NCI-H146 treated with DMSO at 0.1 percent for 48 hours (cell line): ENCODE data around the gene TEX19.
"Not testable (repeated sequence)": the region's sequence is repeated elsewhere in the genome, so short reads cannot be mapped to it uniquely, and the experiment has no call there.

Experiments used
- DNase-seq: peaks from one replicate; lab custom pipeline; 2025; ENCODE audit not compliant: unreplicated experiment; lab: John Stamatoyannopoulos, UW

Gene TEX19

DNA sequence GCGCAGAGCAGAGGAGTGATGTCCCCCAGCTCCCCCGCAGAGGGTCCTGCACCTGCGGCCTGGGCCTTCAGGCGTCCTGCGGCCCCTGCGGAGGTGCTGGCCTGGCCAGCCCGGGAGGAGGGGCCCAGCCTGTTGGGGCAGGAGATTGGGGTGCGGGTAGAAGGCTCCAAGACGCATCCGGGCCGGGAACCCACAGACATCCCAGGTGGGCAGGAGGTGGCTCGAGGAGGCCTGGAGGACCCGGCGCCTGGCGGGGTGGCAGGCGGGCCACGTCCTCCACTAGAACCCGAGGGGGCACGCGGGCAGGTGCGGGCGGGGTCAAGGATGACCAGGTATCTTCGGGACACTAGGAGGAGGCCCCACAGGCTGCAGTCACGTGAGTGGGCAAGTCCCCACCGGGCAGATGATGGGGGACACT is 24.8 kb upstream of the TEX19 start:
- DNase-seq: no peak

DNA sequence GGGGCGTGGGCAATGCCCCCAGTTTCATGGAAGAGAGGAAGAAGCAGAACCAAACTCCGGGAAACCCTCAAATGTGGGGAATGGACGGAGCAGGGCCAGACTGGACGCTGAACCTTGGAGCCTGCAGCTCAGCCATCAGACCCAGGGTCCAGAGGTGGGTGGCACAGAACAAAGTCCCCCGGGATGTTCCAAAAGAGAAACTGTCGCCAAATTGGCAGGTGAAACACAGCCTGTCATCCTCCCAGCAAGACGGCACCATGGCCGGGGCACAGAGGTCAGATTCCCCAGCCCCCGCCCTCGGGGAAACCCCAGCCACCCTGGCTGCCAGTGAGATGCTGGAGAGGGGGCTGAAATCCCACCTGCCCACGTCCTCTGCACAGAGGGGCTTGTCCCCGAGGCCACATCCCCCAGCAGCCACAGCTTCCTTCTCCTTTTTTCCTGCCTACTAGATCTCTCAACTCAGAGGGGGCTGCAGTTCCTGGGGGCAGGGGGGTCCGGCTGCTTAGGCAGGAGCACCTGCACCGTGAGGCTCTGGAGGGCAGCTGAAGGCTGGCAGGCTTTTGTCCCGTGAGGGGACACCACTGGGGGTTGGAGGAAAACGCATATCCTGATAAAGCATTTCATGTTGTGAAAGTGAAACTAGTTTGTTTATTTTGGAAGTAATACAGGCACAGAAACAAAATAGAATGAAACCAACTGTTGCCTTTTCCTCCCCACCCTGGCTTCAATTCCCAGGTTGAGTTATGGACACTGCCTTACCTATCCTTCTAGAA is 24.2 kb upstream of the TEX19 start:
- no peak for DNase-seq

DNA sequence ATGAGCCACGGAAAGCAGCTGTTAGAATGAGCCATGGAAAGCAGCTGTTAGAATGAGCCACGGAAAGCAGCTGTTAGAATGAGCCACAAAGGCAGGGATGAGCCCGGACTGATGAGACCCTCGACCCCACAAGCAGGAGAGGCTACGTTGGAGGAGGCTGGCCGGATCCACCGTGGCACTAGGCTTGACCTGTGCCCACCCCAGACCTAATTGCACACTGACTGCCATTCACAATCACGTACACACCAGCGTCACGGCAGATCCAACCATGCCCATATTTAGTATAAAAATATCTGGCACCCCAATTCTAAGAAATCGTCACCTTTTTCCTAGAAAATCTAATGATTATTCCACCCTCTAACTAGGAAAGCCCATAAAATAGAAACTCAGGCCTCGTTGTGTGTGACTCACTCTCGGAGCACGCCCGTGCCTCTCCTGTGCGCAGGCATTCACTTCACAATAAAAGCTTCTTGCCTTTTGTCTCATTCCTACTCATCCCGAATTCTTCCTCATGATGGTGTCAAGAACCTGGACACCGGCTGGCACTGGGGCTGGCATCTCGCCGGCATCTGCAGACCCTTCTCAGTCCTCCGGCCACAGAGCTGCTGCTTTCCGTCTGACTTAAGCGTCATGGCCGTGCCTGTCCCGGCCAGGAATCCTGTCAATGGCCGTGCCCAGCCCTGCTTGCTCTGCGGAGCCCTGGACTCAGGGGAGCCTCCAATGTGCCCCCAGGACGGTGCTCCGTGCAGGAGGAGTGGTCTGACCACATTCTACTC is 20.0 kb upstream of the TEX19 start:
- no peak for DNase-seq

DNA sequence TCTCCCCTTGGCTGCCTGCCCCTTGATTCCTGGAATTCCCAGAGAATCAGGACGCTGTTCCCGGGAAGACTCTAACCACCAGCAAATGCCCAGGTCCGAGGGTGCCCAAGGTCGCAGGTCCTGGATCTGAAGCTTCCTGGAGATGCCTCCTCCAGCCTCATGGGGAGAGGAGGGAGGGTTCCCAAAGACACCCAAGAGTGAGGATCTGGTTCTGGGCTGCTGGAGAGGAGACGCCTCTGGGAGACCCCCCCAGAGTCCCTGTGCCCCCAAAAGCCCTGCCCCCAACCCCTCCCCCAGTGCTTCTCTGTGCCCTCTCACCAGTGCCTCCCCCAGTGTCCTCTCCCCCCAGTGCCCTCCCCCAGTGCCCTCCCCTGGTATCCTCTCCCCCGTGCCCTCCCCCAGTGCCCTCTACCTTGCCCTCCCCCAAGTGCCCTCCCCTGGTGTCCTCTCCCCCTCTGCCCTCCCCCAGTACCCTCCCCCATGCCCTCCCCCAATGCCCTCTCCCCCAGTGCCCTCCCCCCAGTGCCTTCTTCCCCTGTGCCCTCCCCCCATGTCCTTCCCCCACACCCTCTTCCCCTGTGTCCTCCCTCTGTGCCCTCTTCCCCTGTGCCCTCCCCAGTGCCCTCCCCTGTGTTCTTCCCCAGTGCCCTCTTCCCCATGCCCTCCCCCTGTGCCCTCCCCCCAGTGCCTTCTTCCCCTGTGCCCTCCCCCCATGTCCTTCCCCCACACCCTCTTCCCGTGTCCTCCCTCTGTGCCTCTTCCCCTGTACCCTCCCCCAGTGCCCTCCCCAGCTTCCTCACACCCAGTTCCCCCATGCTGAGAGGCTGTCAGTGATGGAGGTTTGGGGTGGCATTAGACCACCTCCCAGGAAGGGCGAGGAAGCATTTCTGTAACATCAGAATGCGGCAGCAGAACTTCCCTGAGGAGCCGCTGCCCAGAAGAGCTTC is 19.1 kb upstream of the TEX19 start:
- DNase-seq: no peak

DNA sequence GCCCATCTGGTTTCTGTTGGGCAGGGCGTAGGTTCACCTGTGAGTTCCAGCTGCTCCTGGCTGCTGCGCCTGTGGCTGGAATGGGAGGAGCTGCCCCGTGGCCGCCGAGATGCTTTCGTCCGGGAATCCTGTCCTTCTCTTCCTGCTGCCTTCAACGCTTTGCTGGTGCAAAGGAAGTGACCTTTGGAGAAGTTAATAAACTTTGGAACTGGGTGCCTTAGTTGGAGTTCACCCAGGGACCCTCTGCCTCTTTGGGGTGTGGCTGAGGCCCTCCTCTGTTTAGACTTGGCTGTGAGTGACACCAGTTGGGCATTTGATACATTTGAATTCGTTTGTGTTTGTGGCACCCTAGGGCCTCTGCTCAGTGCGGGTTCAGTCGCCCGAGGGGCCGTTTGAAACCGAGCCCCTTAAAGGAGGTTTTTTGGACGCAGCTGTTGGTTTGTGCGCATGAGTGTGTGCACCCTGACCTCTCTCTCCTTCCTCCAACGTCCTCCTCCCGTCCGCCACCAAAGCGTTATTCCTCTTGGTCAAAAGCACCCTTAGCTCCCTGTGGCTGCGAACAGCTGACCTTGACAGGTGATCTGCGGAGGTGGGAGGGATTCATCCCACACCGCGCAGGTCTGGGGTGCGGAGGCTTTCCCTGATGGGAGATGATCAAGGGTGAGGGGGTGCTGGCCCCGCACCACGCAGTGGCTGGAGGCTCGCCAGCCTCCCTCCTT is 16.5 kb upstream of the TEX19 start:
- no peak for DNase-seq

DNA sequence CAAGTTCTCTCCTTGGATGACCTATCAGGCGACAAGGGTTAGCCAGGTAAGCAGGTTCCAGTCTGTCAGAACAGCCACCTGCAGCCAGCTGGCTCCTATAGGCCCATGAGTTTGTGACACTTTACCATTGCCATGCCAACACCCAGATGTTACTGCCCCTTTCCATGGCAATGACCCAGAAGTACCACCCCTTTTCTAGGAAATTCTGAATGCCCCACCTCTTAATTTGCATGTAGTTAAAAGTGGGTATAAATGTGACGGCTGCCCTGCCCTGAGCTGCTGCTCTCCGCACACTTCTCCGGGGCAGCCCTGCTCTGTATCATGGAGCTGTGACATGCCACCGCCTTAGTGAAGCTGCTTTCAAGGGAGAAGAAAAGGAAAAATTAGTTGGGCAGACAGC is 15.5 kb upstream of the TEX19 start:
- DNase-seq: no peak

DNA sequence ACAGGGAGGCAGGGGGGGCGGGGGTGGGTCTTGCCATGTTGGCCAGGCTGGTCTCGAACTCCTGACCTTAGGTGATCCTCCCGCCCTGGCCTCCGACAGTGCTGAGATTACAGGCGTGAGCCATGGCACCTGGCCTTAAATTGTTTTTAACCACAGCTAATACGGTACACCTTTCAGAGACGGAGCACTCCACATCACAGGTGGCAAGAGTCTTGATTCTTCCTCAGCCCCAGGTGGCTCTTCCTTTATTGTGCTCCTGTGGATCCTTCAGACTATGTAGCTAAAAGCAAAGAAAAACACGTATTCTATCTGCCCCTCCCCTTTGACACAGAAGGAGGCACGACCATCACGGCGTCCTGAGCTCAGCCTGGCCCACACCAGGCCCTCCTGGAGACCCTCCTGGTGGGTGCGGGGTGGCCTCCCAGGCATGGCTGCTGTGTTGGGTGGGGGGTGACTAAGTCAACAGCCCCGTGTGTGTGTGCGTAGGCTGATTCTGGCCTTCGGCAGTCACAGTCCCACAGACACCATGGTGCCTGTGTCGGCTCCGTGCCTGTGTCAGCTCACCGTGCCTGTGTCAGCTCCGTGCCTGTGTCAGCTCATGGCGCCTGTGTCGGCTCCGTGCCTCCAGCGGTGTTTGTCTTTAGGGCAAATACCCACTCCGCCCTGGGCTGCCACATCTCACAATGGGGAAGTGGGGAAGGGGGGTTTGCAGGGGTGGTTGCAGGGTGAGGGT is 14.7 kb upstream of the TEX19 start:
- DNase-seq: no peak

DNA sequence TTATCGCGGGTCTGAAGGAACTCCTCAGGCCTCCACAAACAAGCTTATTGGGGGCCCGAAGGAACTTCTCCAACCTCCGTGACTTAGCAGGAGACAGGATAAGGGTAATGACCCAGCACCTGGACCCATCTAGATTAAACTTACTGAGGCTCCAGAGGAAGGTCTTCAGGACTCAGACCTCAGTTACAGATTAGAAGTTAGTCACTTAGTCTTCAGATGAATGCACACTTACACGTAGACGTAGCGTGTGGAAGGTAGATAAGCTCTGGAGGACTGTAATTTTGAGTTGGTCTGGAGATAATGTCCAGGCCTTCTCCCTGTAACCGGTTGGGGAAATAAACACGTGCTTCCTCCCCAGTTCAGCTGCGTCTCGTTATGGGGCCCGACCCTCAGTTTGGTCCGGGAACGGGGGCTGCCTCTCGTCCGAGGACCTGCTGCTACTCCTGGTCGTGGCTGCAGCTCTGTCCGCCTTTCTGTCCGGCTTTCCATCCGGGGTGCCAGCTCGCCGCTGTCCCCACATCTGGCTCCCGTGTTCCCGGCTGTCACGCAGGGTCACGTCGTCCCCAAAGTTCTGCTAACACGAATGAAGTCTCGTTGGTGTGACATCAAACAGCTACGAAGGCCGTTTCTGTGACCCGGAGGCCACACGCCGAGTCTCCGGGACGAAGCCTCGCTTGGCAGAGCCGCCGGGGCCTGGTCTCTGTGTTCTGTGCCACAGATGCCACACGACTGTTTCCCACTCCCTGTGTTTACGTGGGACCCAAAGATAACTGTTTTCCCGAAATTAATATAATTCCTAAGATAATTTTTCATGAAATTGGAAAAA is 13.7 kb upstream of the TEX19 start:
- no peak for DNase-seq

DNA sequence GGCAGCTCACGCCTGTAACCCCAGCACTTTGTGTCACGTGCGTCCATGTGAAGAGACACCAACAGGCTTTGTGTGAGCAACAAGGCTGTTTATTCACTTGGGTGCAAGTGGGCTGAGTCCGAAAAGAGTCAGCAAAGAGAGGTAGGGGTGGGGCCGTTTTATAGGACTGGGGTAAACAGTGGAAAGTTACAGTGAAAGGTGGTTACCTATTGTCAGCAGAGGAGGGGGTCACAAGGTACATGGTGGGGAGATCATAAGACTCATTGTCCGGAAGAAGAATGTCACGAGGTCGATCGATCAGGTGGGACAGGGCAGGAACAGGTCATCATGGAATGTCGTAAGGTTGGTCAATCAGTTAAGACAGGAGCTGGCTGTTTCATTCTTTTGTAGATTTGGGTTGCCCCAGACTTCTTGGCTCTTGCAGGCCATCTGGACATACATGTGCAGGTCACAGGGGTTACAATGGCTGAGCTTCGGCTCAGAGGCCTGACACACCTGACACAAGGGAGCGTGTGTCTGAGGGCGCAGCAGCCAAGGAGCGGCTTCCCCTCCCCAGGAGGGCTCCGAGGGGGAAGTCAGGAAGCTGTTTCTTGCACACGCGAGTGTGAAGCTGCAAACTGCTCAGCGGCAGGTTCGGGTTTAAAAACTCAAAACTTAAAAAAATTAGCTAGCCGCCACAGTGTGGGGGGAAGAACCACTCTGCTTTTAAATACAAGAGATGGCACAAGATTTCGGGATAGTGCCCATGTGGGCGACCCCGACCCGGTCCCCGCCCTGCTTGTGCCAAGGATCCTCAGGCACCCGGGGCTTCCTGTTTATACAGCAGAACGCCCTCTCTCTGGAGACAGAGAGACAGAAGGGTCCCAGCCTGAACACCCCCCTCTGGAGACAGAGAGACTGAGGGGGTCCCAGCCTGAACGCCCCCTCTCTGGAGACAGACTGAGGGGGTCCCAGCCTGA is 12.4 kb upstream of the TEX19 start:
- DNase-seq: no peak

DNA sequence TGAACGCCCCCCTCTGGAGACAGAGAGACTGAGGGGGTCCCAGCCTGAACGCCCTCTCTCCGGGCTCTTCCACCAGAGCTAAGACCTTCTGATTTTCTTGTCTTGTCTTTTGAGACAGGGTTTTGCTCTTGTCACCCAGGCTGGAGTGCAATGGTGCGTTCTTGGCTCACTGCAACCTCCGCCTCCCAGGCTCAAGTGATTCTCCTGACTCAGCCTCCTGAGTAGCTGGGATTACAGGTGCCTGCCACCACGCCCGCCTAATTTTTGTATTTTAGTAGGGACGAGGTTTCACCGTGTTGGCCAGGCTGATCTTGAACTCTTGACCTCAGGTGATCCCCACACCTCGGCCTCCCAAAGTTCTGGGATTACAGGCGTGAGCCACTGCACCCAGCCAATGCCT is 11.1 kb upstream of the TEX19 start:
- DNase-seq: not testable (repeated sequence)

DNA sequence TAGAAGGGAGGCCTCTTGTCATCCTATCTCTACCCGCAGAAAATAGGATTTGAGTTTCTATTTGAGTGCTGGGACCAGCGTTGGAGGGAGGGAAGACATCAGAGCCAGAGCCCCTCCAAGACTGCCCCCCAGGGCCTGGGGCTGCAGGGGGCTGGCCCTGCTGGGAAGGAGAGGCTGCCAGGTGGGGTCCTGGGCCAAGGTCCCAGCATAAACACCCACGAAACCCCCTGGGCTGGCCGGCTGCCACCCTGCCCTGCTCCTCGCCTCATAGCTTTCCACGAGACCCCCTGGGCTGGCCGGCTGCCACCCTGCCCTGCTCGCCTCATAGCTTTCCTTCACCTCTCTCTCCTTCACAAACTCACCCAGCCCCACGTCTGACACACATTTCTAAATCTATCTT is 10.6 kb upstream of the TEX19 start:
- no peak for DNase-seq

DNA sequence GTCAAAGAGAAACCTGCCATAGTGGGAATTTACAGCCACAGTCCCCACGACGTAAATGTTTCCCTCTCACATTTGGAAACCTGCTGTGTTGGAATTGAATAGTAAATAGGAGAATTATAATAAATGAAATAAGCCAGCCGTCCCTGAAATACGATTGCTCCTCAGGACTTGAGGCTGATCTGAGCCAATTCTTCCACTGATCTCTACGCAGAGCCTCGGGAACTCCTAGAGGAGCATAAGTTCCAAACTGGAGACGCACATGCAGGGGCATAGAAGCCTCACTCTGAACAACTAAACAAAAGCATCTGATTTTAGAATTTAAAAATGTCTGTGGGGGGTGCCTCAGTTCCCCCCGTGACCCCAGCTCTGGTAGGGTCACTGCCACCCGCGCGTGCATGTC is 10.2 kb upstream of the TEX19 start:
- DNase-seq: no peak

DNA sequence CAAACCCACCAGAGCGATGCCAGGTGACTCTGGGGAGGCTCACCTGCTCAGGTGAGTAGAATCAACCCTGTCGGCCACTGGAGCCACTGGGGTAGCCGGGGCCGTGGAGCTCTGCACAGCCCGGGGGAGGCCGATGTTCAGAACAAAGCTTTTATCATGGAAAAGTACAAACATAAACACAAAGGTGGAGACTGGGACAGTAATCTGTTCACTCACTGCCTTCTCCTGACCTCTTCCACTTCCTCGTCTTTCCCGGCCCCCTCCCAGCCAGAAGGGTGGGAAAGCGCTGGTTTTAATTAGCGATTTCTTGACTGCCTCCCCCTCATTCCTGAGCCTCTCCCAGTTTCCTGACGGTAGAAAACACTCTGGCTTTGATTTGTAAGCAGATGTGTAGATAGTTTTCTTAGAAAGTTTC is 9.8 kb upstream of the TEX19 start:
- DNase-seq: no peak

DNA sequence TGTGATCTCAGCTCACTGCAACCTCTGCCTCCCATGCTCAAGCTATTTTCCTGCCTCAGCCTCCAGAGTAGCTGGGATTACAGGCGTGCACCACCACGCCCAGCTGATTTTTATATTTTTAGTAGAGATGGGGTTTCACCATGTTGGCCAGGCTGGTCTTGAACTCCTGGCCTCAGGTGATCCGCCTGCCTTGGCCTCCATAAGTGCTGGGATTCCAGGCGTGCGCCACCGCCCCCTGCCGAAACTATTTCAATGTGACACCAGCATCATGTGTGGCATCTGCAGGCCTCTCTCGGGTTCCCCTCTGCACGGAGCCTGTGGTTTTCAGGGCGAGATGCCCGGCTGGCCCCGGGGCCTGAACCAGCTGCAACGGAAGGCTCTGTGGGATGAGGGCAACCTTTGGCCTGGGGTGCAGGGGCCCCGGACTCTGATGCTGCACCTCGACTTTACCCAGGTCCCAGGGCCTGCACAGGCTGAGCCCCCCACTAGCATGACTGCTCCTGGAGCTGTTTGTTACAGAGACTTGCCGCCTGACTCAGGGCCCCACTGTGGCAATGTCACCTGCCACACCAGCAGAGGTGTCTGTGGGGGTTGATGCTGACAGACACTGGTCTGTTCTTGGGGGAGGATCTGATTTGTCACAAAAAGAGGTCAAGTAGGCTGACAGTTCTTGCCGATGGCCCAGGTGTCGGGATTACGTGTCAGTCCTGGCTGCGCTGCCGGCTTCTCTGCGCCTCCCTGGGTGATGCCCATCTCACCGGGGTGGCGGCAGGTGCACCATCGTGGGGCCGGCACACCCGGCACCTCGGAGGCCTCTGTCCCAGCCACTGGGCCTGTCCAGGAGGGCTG is 8.6 kb upstream of the TEX19 start:
- DNase-seq: no peak

DNA sequence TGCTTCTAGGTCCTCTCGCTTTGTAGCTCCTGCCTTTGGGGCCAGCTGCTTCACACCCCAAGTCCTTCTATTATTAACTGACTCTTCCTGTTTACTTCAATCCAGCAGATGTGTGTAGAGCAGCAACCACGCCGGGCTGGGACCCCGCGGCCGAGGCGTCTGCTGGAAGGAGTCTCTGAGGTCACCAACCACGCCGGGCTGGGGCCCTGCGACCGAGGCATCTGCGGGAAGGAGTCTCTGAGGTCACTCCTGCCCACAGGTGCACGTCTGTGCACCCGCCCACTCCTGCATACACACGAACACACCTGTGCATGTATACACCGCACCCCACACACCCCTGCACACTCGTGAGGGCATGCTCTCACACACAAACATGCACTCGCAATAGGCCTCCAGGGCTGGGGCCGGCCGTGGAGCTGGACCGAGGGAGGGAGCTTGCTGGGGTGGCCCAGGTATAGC is 7.8 kb upstream of the TEX19 start:
- DNase-seq: no peak

DNA sequence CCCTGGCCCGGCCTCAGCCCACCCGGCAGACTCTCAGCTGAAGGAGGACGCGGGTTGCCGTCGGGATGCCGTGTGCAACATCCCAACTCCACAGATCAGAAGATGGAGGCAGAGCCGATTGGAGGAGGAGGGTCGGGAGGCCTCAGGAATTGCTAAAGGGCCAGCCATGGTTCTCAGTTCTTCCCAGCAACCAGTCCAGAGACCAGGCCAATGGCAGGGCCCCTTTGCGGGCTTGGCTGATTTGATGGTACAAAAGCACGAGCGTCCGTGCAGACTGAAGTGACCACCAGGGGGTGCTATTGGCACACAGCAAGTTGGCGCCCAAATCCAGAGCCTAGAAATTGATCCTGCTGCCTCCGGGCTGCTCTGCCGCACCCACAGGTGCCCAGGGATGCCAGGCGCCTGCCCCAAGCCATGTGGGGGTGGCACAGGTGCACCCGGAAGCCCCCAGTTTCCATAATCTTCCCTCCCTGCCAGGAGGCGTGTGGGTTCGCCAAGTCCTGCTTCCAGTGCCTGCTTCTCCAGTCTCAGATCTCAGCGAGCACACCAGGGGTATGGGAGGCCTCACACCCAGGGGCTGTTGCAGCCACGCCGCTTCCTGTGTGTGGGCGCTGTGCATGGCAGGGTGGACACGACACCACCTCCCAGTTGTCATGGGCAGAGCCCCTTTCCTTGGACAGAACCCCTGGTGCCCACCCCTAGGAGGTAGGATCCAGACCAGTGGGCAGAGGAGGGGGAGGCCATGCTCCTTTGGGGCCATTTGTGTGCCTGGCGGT is 7.1 kb upstream of the TEX19 start:
- DNase-seq: peak; percentile 71
